ENCODE data around the gene ZC3H18. TPM values are rescaled to one million over a fixed set of nuclear protein-coding genes. Genes with fewer than 3 reads are reported as not detected.
A peak's percentile ranks its signal among the peaks of the same experiment; 100 is the strongest.

Gene ZC3H18
- total and polyA plus RNA-seq, 10 of the 15 experiments (the other 5 are each of a cell fraction or from before 2014, with no cell fraction given) = 1.0 to 58.3 (median 22.4) TPM

- WGBS (ENCODE audit: insufficient coverage, insufficient replicate concordance, low lambda C conversion rate, missing lambda C conversion rate) = 25% methylated on average over 26 of the region's 32 CpGs
- no peak for TF ChIP-seq BMI1 (IDR thresholded peaks at IDR 0.05; ENCODE audit: borderline replicate concordance)
- TF ChIP-seq ZBED1 (IDR thresholded peaks at IDR 0.05; ENCODE audit: borderline replicate concordance) = no peak
- TF ChIP-seq KLF5 (IDR thresholded peaks at IDR 0.05; ENCODE audit: partially characterized antibody) = no peak
- no peak for TF ChIP-seq EZH2 (IDR thresholded peaks at IDR 0.05; ENCODE audit: borderline replicate concordance, control insufficient read depth, low read depth, low read length)
- TF ChIP-seq ZBTB33 (IDR thresholded peaks at IDR 0.05) = no peak
- no peak for TF ChIP-seq MLLT1 (IDR thresholded peaks at IDR 0.05)
- TF ChIP-seq, protein P1, sequence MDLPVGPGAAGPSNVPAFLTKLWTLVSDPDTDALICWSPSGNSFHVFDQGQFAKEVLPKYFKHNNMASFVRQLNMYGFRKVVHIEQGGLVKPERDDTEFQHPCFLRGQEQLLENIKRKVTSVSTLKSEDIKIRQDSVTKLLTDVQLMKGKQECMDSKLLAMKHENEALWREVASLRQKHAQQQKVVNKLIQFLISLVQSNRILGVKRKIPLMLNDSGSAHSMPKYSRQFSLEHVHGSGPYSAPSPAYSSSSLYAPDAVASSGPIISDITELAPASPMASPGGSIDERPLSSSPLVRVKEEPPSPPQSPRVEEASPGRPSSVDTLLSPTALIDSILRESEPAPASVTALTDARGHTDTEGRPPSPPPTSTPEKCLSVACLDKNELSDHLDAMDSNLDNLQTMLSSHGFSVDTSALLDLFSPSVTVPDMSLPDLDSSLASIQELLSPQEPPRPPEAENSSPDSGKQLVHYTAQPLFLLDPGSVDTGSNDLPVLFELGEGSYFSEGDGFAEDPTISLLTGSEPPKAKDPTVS (IDR thresholded peaks at IDR 0.05; ENCODE audit: low read depth, low read length) = no peak
- TF ChIP-seq SKIL (IDR thresholded peaks at IDR 0.05; ENCODE audit: low read depth, poor library complexity, severe bottlenecking) = no peak
- no peak for TF ChIP-seq FOXK2 (IDR thresholded peaks at IDR 0.05)
- no peak for TF ChIP-seq CHD2 (IDR thresholded peaks at IDR 0.05; ENCODE audit: borderline replicate concordance, low read depth, low read length)
- no peak for TF ChIP-seq IKZF2 (IDR thresholded peaks at IDR 0.05)
- TF ChIP-seq POLR2AphosphoS2 (IDR thresholded peaks at IDR 0.05; ENCODE audit: low read depth, low read length) = no peak
- TF ChIP-seq, protein P2, sequence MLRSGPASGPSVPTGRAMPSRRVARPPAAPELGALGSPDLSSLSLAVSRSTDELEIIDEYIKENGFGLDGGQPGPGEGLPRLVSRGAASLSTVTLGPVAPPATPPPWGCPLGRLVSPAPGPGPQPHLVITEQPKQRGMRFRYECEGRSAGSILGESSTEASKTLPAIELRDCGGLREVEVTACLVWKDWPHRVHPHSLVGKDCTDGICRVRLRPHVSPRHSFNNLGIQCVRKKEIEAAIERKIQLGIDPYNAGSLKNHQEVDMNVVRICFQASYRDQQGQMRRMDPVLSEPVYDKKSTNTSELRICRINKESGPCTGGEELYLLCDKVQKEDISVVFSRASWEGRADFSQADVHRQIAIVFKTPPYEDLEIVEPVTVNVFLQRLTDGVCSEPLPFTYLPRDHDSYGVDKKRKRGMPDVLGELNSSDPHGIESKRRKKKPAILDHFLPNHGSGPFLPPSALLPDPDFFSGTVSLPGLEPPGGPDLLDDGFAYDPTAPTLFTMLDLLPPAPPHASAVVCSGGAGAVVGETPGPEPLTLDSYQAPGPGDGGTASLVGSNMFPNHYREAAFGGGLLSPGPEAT (IDR thresholded peaks at IDR 0.05; ENCODE audit: low read depth) = no peak
- peak; percentile 32; the same call in 1 of the 2 replicates for TF ChIP-seq POLR2A (IDR thresholded peaks at IDR 0.05; ENCODE audit: low read depth, low read length)
- TF ChIP-seq SMC3 (IDR thresholded peaks at IDR 0.05; ENCODE audit: borderline replicate concordance, low read length) = peak; percentile 95
Observed at GRCh38 chr16:88527186-88527936, 42.8 kb upstream of the ZC3H18 start.

More at GRCh38 chr16:88527186-88527936, 42.8 kb upstream of the ZC3H18 start:
- H3K4me1 ChIP-seq (ENCODE audit: control insufficient read depth, insufficient read depth, low read length) = no peaks in the 10 kb centered on the region
- H3K4me2 ChIP-seq (ENCODE audit: control insufficient read depth, insufficient read depth) = no peak overlapping the region
- DNase-seq (ENCODE audit: low read depth, low spot score) = no peak
- H3K4me3 ChIP-seq = no peak overlapping the region
- FAIRE-seq = peak; percentile 62
- ChIA-PET CTCF (interaction anchor here (1.2 kb wide), 1 partner anchor 79 kb away, joined by 4 read pairs; no protein-coding TSS in a partner anchor), RAD21 (ENCODE audit: unreplicated experiment) (no interaction called here), POLR2A (no interaction called here), SMC1A (ENCODE audit: uncharacterized antibody, unreplicated experiment) (no interaction called here)
- in situ Hi-C loops (cut with MboI) = no loop called here
- intact Hi-C loops (cut with micrococcal nuclease; ENCODE audit: unreplicated experiment) = loop anchor here (1.0 kb wide), 1 partner anchor 84 kb away; no protein-coding TSS in a partner anchor
- H4K20me1 ChIP-seq (ENCODE audit: control insufficient read depth, insufficient read depth) = no peaks in the 10 kb centered on the region
- no peaks in the 10 kb centered on the region for H3K79me2 ChIP-seq (ENCODE audit: control insufficient read depth, insufficient read depth, low read length)
- no peaks in the 10 kb centered on the region for H3K9me3 ChIP-seq (replicated peaks; ENCODE audit: control insufficient read depth, insufficient read depth, low read length)
- no peaks in the 10 kb centered on the region for H3K36me3 ChIP-seq (ENCODE audit: control insufficient read depth in 2 of 2, insufficient read depth in 2 of 2, low read length in 1 of 2)
- no peak overlapping the region for H2AFZ ChIP-seq (ENCODE audit: control insufficient read depth, low read depth, low read length)
- H3K27me3 ChIP-seq (replicated peaks in 1 of 2; ENCODE audit: control insufficient read depth in 2 of 2, insufficient read depth in 2 of 2, low read length in 1 of 2) = no peaks in the 10 kb centered on the region
- no peak overlapping the region for H3K27ac ChIP-seq (ENCODE audit: control insufficient read depth, insufficient read depth)
- no TSS peak for BruUV-seq (replicated peaks)
- no peak overlapping the region for H3K9ac ChIP-seq (ENCODE audit: control insufficient read depth, insufficient read depth, low read length)
- peak; percentile 94 for ATAC-seq

Data from GM12878 (cell line).